GM23338 (cell line): ENCODE results near the gene FEM1A. TPM values are rescaled to one million over a fixed set of nuclear protein-coding genes. Genes with fewer than 3 reads are reported as not detected.

Source experiments
- ATAC-seq: fragments of 200-7000 bp; cut with Tn5 transposase; 3 replicates; pipeline ENCODE4 v1.9.1; 2020
- DNase-seq: peaks from one replicate; pipeline ENCODE4 v3.0.0-alpha.2; 2015; ENCODE audit warnings: low spot score
- H2AFZ ChIP-seq: fragments of 200-600 bp; sonication (generic); 2 replicates; pipeline ENCODE4 v1.8.0; 2016; ENCODE audit warnings: antibody characterized with exemption, mild to moderate bottlenecking, moderate library complexity
- H3F3A ChIP-seq: fragments of 200-600 bp; sonication (generic); replicated peaks from 2 replicates; pipeline ENCODE4 v1.8.0; 2017; ENCODE audit warnings: antibody characterized with exemption, mixed run types, low read depth
- H3K27ac ChIP-seq: fragments of 200-600 bp; sonication (generic); 2 replicates; pipeline ENCODE4 v1.6.1; 2016; ENCODE audit warnings: low read depth
- H3K27me3 ChIP-seq: fragments of 200-600 bp; sonication (generic); 2 replicates; pipeline ENCODE4 v1.8.0; 2016; ENCODE audit warnings: mild to moderate bottlenecking, mixed run types, moderate library complexity; ENCODE audit not compliant: insufficient read depth
- H3K36me3 ChIP-seq: fragments of 200-600 bp; sonication (generic); 2 replicates; pipeline ENCODE4 v1.8.0; 2016; ENCODE audit warnings: mild to moderate bottlenecking; ENCODE audit not compliant: insufficient read depth
- H3K4me1 ChIP-seq: fragments of 200-600 bp; sonication (generic); 2 replicates; pipeline ENCODE4 v1.8.0; 2016; ENCODE audit warnings: mild to moderate bottlenecking, moderate library complexity; ENCODE audit not compliant: insufficient read depth
- H3K4me2 ChIP-seq: fragments of 200-600 bp; sonication (generic); 2 replicates; pipeline ENCODE4 v1.7.1; 2017; ENCODE audit warnings: mixed run types
- H3K4me3 ChIP-seq: fragments of 200-600 bp; sonication (generic); 2 replicates; pipeline ENCODE4 v1.6.1; 2016; ENCODE audit warnings: mixed run types
- H3K79me2 ChIP-seq: fragments of 200-600 bp; sonication (generic); replicated peaks from 2 replicates; pipeline ENCODE4 v1.8.0; 2017; ENCODE audit warnings: mild to moderate bottlenecking; ENCODE audit not compliant: insufficient read depth
- H3K9me2 ChIP-seq: fragments of 200-600 bp; sonication (generic); 2 replicates; pipeline ENCODE4 v1.8.0; 2017; ENCODE audit not compliant: insufficient read depth
- H4K20me1 ChIP-seq: fragments of 200-600 bp; sonication (generic); replicated peaks from 2 replicates; pipeline ENCODE4 v1.8.0; 2017; ENCODE audit warnings: mild to moderate bottlenecking; ENCODE audit not compliant: insufficient read depth
- H3K27ac Mint-ChIP-seq: 2 replicates; pipeline ENCODE4 v1.8.0; 2020; ENCODE audit warnings: inconsistent platforms, mild to moderate bottlenecking, moderate library complexity, mixed read lengths
- H3K27me3 Mint-ChIP-seq: 3 replicates; pipeline ENCODE4 v1.8.0; 2022; ENCODE audit warnings: low read depth, mild to moderate bottlenecking, moderate library complexity, mixed read lengths, inconsistent platforms; ENCODE audit not compliant: insufficient read depth, poor library complexity
- H3K36me3 Mint-ChIP-seq: 3 replicates; pipeline ENCODE4 v1.8.0; 2021; ENCODE audit warnings: low read depth, mild to moderate bottlenecking, inconsistent platforms, moderate library complexity, mixed read lengths
- H3K4me1 Mint-ChIP-seq: 3 replicates; pipeline ENCODE4 v1.8.0; 2020; ENCODE audit warnings: mild to moderate bottlenecking, inconsistent platforms, mixed read lengths
- H3K4me3 Mint-ChIP-seq: 3 replicates; pipeline ENCODE4 v1.8.0; 2021; ENCODE audit warnings: moderate library complexity, mild to moderate bottlenecking, inconsistent platforms, mixed read lengths
- H3K9me3 Mint-ChIP-seq: 3 replicates; pipeline ENCODE4 v1.8.0; 2020; ENCODE audit warnings: moderate library complexity, mild to moderate bottlenecking, inconsistent platforms, mixed read lengths
- CREB1 ChIP-seq: fragments of 250-450 bp; sonication (Bioruptor Pico); IDR thresholded peaks from 2 replicates; pipeline ENCODE4 v1.5.0; 2020; ENCODE audit warnings: low read depth, mild to moderate bottlenecking, moderate library complexity
- EZH2 ChIP-seq: fragments of 200-600 bp; sonication (generic); IDR thresholded peaks from one replicate; pipeline ENCODE4 v1.8.0; 2017; ENCODE audit warnings: antibody characterized with exemption, mild to moderate bottlenecking, low read depth; ENCODE audit not compliant: unreplicated experiment
- EZH2phosphoT487 ChIP-seq: fragments of 200-600 bp; sonication (generic); IDR thresholded peaks from one replicate; pipeline ENCODE4 v1.8.1; 2018; ENCODE audit warnings: antibody characterized with exemption; ENCODE audit not compliant: unreplicated experiment
- ZNF331 ChIP-seq: fragments of 250-450 bp; sonication (Bioruptor Pico); IDR thresholded peaks from 2 replicates; pipeline ENCODE4 v1.5.0; 2020; ENCODE audit warnings: low read depth, mild to moderate bottlenecking, moderate library complexity
- polyA plus RNA-seq: library from polyadenylated mRNA; unstranded; fragments of >200 nt; fragmentation: Nextera tagmentation; extraction: Ambion mirVana; gene quantifications from 2 replicates; pipeline ENCODE4 v1.2.1, GENCODE V29; 2016
- total RNA-seq: library from RNA; depleted of rRNA; stranded (reverse); fragments of >200 nt; shearing (Covaris generic); gene quantifications from 2 replicates; pipeline ENCODE4 v1.2.3, GENCODE V29; 2014
- TF ChIP-seq, protein P1 (sequence below): IDR thresholded peaks from 2 replicates; pipeline ENCODE4 v1.6.1; 2016; ENCODE audit warnings: antibody characterized with exemption
- TF ChIP-seq, protein P2 (sequence below), 2 experiments: fragments of 200-600 bp in 1 of 2; sonication (generic) in 1 of 2; conservative IDR thresholded peaks; 2 replicates each; pipeline versions ENCODE4 v1.5.1 to v1.6.1; 2016 to 2017; ENCODE audit warnings: antibody characterized with exemption in 2 of 2, low read depth in 2 of 2, mild to moderate bottlenecking in 2 of 2, moderate library complexity in 1 of 2

The FEM1A gene
- total and polyA plus RNA-seq, 2 experiments from 2014 or later = 0.87 to 16.5 TPM

DNA sequence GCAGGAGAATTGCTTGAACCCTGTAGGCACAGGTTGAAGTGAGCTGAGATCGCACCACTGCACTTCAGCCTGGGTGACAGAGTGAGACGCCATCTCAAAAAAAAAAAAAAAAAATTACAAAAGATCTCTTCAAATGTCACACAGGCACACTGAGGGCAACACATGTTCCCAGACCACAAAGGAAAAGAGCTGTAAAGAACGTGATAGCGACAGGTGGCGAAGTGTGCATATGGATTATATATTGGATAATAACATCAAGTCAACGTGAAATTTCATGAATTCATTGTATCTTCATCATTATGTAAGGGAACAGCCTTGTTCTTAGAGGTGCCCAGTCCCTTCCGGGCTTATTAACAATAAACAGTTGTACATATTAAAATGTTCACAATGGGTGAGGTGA lies 36.1 kb upstream of the FEM1A start (continued):
- TF ChIP-seq, protein P1, sequence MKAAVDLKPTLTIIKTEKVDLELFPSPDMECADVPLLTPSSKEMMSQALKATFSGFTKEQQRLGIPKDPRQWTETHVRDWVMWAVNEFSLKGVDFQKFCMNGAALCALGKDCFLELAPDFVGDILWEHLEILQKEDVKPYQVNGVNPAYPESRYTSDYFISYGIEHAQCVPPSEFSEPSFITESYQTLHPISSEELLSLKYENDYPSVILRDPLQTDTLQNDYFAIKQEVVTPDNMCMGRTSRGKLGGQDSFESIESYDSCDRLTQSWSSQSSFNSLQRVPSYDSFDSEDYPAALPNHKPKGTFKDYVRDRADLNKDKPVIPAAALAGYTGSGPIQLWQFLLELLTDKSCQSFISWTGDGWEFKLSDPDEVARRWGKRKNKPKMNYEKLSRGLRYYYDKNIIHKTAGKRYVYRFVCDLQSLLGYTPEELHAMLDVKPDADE = no peak
- no peak for TF ChIP-seq ZNF331 (CRISPR knock-in tag)

DNA sequence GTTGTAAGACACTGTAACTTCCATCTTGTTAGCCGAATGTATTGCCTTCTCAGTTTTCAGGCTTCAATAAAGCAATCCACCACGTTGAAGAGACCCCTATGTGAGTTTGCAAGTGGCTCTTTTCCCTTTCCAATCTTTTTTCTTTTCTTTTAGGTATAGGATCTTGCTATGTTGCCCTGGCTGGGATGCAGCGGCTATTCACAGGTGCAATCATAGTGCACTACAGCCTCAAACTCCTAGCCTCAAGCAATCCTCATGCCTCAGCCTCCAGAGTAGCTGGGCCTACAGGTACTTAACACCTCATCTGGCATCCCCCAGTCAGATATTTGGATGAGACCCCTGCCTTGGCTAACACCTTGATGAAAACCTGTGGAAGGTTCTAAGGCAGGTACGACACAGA lies 33.5 kb upstream of the FEM1A start:
- Histone ChIP-seq H3K27ac (no peak overlapping the region), H4K20me1 (no peaks in the 10 kb centered on the region), H3K79me2 (no peaks in the 10 kb centered on the region), H3K27me3 (peaks cover 16% of the 10 kb centered on the region), H3F3A (no peaks in the 10 kb centered on the region), H3K4me2 (no peak overlapping the region), H2AFZ (no peak overlapping the region), H3K4me1 (peaks cover 4% of the 10 kb centered on the region; the same call in 1 of the 2 replicates), H3K36me3 (no peaks in the 10 kb centered on the region), H3K4me3 (no peak overlapping the region), H3K9me2 (no peaks in the 10 kb centered on the region)
- Mint-ChIP-seq H3K27ac (no peak overlapping the region), H3K9me3 (no peaks in the 10 kb centered on the region; the same call in 2 of the 3 replicates), H3K4me3 (no peak overlapping the region), H3K4me1 (peaks cover 3% of the 10 kb centered on the region; the same call in 1 of the 3 replicates), H3K27me3 (peaks cover 14% of the 10 kb centered on the region), H3K36me3 (no peaks in the 10 kb centered on the region)
- TF ChIP-seq EZH2 (no peak), CREB1 (CRISPR knock-in tag) (no peak)
- no peak for ATAC-seq
- DNase-seq = no peak

DNA sequence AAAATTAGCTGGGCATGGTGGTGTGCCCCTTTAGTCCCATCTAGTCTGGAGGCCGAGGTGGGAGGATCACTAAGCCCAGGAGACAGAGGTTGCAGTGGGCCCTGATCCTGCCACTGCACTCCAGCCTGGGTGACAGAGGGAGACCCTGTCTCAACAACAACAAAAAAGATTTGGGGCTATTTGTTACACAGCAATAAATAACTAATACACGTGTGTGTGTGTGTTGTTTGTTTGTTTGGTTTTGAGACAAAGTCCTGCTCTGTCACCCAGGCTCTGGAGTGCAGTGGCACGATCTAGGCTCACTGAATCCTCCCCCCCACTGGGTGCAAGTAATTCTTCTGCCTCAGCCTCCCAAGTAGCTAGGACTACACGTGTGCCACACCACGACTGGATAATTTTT lies 32.9 kb upstream of the FEM1A start:
- Histone ChIP-seq H3K27me3 (peaks cover 16% of the 10 kb centered on the region), H3K4me3 (no peak overlapping the region), H3K4me2 (no peak overlapping the region), H2AFZ (no peak overlapping the region), H4K20me1 (no peaks in the 10 kb centered on the region), H3K27ac (no peak overlapping the region), H3K4me1 (peaks cover 4% of the 10 kb centered on the region; the same call in 1 of the 2 replicates), H3F3A (no peaks in the 10 kb centered on the region), H3K36me3 (no peaks in the 10 kb centered on the region), H3K9me2 (no peaks in the 10 kb centered on the region), H3K79me2 (no peaks in the 10 kb centered on the region)
- peaks cover 14% of the 10 kb centered on the region for H3K27me3 Mint-ChIP-seq
- no peak for ATAC-seq
- no peak overlapping the region for H3K27ac Mint-ChIP-seq
- no peaks in the 10 kb centered on the region for H3K36me3 Mint-ChIP-seq
- H3K4me1 Mint-ChIP-seq = peaks cover 3% of the 10 kb centered on the region; the same call in 1 of the 3 replicates
- H3K4me3 Mint-ChIP-seq = no peak overlapping the region
- H3K9me3 Mint-ChIP-seq = no peaks in the 10 kb centered on the region
- TF ChIP-seq, protein P2, sequence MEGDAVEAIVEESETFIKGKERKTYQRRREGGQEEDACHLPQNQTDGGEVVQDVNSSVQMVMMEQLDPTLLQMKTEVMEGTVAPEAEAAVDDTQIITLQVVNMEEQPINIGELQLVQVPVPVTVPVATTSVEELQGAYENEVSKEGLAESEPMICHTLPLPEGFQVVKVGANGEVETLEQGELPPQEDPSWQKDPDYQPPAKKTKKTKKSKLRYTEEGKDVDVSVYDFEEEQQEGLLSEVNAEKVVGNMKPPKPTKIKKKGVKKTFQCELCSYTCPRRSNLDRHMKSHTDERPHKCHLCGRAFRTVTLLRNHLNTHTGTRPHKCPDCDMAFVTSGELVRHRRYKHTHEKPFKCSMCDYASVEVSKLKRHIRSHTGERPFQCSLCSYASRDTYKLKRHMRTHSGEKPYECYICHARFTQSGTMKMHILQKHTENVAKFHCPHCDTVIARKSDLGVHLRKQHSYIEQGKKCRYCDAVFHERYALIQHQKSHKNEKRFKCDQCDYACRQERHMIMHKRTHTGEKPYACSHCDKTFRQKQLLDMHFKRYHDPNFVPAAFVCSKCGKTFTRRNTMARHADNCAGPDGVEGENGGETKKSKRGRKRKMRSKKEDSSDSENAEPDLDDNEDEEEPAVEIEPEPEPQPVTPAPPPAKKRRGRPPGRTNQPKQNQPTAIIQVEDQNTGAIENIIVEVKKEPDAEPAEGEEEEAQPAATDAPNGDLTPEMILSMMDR (conservative IDR thresholded peaks at IDR 0.05; ENCODE audit: low read depth in 2 of 2) = no peak
- no peak for TF ChIP-seq EZH2phosphoT487
- DNase-seq = no peak
